GM10847 (cell line): Measurements from ENCODE around the gene SHC2.

Source experiments
- POLR2A ChIP-seq: IDR thresholded peaks from 2 replicates; pipeline ENCODE4 v1.6.1; 2011; ENCODE audit not compliant: insufficient read length; ENCODE audit errors: extremely low read depth

SHC2 gene

GRCh38 chr19:428149-428548 lies 32.7 kb downstream of the SHC2 start:
- TF ChIP-seq POLR2A = no peak

DNA sequence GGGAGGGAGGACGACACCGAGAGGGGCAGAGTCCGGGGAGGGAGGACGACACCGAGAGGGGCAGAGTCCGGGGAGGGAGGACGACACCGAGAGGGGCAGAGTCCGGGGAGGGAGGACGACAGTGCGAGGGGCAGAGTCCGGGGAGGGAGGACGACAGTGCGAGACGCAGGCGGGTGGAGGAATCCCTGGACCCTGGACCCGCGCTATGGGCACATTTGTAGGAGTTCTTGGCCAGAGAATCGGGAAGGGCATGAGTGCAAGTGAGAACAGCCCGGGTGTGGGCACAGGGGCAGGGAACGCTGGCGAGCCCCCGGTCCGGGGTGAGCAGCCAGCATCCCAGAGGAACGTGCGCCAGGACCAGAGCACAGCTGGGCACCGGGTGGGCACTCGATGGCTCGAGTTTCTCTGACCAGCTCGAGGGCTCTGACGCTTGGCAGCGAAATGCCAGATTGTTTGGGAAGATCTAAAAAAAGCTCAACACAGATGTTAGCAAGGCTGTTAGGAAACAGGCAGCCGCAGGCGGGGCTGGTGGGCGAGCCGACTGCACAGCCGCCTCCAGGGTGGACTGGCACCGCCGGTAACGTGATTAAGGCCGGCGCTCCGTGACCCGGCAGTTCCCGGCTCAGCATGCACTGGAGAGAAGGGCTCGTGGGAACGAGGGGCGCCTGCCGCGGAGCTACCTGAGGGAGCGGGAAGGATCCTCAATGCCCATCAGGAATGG lies 33.9 kb downstream of the SHC2 start:
- no peak for TF ChIP-seq POLR2A

DNA sequence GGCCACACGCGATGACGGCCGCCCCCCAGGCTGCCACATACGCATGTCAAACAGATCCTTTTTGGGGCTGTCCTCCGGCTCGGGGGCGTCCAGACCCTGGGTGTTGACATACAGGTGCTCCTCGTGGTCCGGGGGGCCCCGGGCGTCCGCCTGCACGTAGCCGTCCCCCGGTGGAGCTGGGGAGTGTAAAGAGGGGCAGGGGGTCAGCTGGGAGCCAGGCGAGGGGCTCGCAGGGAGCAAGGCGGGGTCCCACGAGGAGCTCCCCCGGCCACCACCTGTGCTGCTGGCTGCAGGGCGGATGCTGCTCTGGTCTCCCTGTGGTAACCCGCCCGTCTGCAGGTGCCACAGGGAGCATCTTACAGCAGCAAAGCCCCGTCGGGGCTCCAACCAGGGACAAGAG lies 35.8 kb downstream of the SHC2 start:
- no peak for TF ChIP-seq POLR2A

DNA sequence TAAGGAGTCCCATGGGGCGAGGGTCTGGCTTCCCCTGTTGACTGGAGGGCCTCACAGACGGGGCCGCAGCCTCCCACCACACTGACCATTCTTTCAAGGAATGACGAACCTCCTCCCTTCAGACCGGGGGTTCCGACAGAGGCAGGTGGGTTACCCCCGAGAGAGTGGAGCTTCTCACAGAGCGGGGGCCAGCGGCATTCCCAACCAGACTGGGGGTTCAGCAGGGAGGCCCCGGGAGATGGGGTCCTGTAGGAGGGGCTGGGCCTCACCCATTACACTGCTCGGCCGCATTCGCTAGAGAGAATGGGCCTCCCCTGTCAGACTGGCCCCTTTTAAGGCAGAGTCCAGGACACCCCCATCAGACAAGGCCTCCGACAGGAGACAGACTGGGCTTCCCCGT lies 36.3 kb downstream of the SHC2 start:
- TF ChIP-seq POLR2A = no peak

DNA sequence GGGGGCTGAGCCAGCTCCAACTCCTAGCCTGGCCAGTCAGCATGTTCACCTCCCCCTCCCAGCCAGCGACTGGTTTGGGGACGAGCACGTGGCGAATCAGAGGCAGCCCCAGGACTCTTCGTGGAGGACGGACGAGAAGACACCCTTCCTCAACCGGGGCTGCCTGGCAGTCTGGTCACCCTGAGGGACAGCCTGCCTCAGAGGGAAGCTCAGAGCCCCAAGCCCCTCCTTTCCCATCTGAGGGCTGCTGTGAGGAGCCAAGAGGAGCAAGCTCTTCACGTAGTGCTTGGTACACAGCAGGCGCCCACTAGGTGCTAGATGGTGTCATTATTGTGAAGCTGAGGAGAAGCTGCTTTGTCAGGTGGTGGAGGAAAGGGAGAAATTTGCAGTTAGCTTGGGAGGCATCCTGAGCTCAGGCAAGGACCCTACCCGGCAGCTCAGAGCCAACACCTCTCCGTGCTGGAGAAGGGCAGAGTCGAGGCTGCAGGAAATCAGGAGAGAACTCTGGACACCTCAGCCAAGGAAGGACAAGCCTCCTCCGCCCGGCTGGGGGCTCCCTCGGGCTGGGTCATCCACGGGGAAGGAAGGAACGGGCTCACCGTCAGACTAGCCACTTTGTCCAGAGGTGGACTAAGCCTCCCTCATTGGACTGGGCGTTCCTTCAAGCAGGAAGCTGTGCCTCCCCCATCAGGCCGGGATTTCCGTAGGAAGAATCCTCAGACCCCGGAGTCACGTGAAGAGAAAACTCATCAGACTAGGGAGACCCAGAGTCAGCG lies 37.0 kb downstream of the SHC2 start:
- no peak for TF ChIP-seq POLR2A

- TF ChIP-seq POLR2A = no peak
These were observed 38.5 kb downstream of the SHC2 start for GRCh38 chr19:422213-422916.

- TF ChIP-seq POLR2A = no peak
These were observed 40.9 kb downstream of the SHC2 start for GRCh38 chr19:419721-420515.

DNA sequence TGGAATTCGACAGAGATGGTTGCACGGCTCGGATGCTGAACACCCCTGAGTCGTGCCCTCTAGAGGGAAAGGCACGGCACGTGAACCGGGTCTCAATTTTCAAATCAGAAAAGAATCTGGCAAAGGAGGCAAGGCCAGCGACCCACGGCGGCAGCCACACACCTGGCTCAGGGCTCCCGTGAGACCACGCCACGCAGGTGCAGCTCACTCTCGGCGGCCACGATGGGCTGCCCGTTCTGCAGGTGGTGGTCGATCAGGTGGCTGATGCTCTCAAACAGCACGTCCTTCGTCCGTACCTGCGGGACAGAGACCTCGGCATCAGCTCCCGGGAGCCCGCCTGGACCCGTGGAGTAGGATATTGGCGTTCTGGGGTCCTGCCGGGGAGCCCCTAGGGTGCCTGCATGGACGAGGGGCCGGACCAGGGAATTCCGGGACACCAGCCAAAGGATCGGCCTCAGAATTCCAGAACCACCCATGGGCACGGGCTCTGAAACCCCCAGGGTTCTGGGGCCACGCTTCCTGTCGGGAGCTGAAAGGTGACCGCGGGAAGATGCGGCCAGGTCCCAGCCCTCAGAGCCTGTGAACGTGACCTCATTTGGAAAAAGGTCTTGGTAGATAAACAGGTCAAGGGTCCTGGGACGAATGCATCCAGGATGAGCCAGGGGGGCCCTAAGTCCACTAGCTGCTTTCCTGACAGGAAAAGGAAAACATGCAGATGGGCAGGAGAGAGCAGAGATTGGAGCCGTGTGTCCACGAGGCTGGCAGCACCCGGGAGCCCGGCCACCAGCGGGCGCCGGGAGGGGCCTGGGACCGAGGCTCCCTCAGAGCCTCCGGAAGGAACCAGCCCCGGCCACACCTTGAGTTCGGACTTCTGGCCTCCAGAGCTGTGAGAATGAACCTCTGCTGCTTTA lies 41.8 kb downstream of the SHC2 start:
- no peak for TF ChIP-seq POLR2A

DNA sequence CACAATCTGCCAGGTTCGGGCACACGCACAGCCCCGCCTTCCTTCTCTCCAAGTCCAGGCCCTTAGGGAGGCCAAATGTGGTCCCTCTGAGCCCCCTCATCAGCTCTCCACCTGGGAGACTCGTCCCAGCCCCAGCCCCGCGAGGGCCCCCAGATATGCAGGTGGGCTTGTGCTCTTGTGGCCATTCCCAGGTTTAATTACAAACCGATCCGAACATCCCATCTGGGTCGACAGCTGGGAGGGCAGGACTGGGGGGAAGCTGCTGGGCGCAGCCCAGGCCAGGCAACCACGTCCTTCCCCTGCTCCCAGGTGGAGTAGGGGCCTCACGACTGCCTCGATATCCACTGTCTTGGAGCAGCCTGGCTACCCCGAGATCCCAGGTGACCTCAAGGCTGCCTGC lies 44.4 kb downstream of the SHC2 start:
- no peak for TF ChIP-seq POLR2A

DNA sequence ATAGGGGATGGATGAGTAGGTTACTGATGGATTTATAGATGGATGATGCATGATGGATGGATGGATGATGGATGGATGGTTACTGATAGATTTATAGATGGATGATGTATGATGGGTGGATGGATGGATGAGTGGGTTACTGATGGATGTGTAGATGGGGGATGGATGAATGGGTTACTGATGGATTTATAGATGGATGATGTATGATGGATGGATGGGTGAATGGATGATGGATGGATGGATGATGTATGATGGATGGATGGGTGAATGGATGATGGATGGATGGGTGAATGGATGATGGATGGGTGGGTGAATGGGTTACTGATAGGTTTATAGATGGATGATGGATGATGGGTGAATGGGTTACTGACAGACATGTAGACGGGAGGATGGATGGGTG lies 45.5 kb downstream of the SHC2 start:
- no peak for TF ChIP-seq POLR2A

DNA sequence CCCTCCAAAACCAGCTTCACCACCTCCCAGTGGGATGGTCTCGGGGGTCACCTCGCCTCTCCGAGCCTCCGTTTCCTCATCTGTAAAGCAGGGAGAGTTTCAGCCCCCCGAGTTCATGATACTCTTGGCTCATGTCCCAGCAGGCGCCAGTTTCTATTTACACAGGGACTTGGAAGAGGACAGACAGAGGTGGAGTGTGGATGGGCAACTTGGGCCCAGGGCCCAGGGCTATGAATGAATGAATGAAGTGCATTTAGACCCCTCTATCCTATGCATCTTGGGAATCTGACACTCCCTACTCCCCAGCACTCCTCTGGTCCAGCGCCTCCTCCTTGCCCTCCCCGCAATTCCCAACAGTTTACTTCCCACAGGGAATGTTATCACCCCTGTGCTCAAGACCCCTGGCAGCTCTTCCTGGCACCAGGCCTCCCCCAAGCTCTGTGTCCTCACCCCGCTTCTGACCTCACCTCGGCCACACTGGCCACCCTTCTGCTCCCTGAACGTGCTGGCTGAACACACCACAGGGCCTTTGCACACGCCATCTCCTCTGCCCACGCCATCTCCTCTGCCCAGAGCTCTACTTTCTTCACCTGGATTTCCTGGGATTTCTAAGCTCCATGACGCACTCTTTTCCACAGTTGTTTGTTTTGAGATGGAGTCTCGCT lies 46.9 kb downstream of the SHC2 start:
- TF ChIP-seq POLR2A = no peak

DNA sequence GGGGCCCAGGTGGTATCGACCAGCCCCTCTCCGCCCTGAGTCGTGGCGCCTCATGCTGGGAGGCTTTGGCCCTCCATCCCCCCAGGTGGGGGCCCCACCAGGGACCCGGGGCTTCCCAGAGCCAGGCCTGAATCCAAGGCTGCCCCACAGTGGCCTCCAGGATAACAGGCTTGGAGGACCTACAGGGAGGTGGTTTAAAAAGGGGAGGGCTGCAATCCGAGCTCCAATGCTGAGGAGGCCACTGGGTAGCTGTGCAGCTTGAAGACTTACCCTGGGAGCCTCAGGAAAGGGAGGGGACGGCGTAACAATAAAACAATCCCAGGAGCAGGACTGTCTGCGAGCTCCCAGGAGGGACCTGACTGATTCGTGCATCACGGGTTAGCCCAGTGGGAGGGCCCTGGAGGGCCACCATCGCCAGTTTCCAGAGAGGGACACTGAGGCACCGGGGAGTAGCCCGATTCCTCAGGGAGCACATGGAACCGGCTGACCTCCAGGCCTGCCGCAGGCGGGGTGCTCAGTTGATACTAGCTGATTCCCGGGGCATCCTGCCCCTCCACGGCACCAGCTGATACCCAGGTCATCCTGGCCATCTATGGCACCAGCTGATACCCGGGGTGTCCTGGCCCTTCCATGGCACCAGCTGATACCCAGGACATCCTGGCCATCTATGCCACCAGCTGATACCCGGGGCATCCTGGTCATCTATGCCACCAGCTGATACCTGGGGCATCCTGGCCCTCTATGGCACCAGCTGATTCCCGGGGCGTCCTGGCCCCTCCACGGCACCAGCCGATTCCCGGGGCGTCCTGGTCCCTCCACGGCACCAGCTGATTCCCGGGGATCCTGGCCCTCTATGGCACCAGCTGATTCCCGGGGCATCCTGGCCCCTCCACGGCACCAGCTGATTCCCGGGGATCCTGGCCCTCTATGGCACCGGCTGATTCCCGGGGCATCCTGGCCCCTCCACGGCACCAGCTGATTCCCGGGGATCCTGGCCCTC lies 48.2 kb downstream of the SHC2 start:
- TF ChIP-seq POLR2A = no peak
